GM23338 (cell line): Measurements from ENCODE around the gene NCKIPSD. TPM values are rescaled to one million over a fixed set of nuclear protein-coding genes. Genes with fewer than 3 reads are reported as not detected.

ENCODE experiments used
- ATAC-seq: fragments of 200-7000 bp; cut with Tn5 transposase; 3 replicates; pipeline ENCODE4 v1.9.1; 2020
- DNase-seq: peaks from one replicate; pipeline ENCODE4 v3.0.0-alpha.2; 2015; ENCODE audit warnings: low spot score
- H2AFZ ChIP-seq: fragments of 200-600 bp; sonication (generic); 2 replicates; pipeline ENCODE4 v1.8.0; 2016; ENCODE audit warnings: antibody characterized with exemption, mild to moderate bottlenecking, moderate library complexity
- H3F3A ChIP-seq: fragments of 200-600 bp; sonication (generic); replicated peaks from 2 replicates; pipeline ENCODE4 v1.8.0; 2017; ENCODE audit warnings: antibody characterized with exemption, mixed run types, low read depth
- H3K27ac ChIP-seq: fragments of 200-600 bp; sonication (generic); 2 replicates; pipeline ENCODE4 v1.6.1; 2016; ENCODE audit warnings: low read depth
- H3K27me3 ChIP-seq: fragments of 200-600 bp; sonication (generic); 2 replicates; pipeline ENCODE4 v1.8.0; 2016; ENCODE audit warnings: mild to moderate bottlenecking, mixed run types, moderate library complexity; ENCODE audit not compliant: insufficient read depth
- H3K36me3 ChIP-seq: fragments of 200-600 bp; sonication (generic); 2 replicates; pipeline ENCODE4 v1.8.0; 2016; ENCODE audit warnings: mild to moderate bottlenecking; ENCODE audit not compliant: insufficient read depth
- H3K4me1 ChIP-seq: fragments of 200-600 bp; sonication (generic); 2 replicates; pipeline ENCODE4 v1.8.0; 2016; ENCODE audit warnings: mild to moderate bottlenecking, moderate library complexity; ENCODE audit not compliant: insufficient read depth
- H3K4me2 ChIP-seq: fragments of 200-600 bp; sonication (generic); 2 replicates; pipeline ENCODE4 v1.7.1; 2017; ENCODE audit warnings: mixed run types
- H3K4me3 ChIP-seq: fragments of 200-600 bp; sonication (generic); 2 replicates; pipeline ENCODE4 v1.6.1; 2016; ENCODE audit warnings: mixed run types
- H3K79me2 ChIP-seq: fragments of 200-600 bp; sonication (generic); replicated peaks from 2 replicates; pipeline ENCODE4 v1.8.0; 2017; ENCODE audit warnings: mild to moderate bottlenecking; ENCODE audit not compliant: insufficient read depth
- H3K9me2 ChIP-seq: fragments of 200-600 bp; sonication (generic); 2 replicates; pipeline ENCODE4 v1.8.0; 2017; ENCODE audit not compliant: insufficient read depth
- H4K20me1 ChIP-seq: fragments of 200-600 bp; sonication (generic); replicated peaks from 2 replicates; pipeline ENCODE4 v1.8.0; 2017; ENCODE audit warnings: mild to moderate bottlenecking; ENCODE audit not compliant: insufficient read depth
- H3K27ac Mint-ChIP-seq: 2 replicates; pipeline ENCODE4 v1.8.0; 2020; ENCODE audit warnings: inconsistent platforms, mild to moderate bottlenecking, moderate library complexity, mixed read lengths
- H3K27me3 Mint-ChIP-seq: 3 replicates; pipeline ENCODE4 v1.8.0; 2022; ENCODE audit warnings: low read depth, mild to moderate bottlenecking, moderate library complexity, mixed read lengths, inconsistent platforms; ENCODE audit not compliant: insufficient read depth, poor library complexity
- H3K36me3 Mint-ChIP-seq: 3 replicates; pipeline ENCODE4 v1.8.0; 2021; ENCODE audit warnings: low read depth, mild to moderate bottlenecking, inconsistent platforms, moderate library complexity, mixed read lengths
- H3K4me1 Mint-ChIP-seq: 3 replicates; pipeline ENCODE4 v1.8.0; 2020; ENCODE audit warnings: mild to moderate bottlenecking, inconsistent platforms, mixed read lengths
- H3K4me3 Mint-ChIP-seq: 3 replicates; pipeline ENCODE4 v1.8.0; 2021; ENCODE audit warnings: moderate library complexity, mild to moderate bottlenecking, inconsistent platforms, mixed read lengths
- H3K9me3 Mint-ChIP-seq: 3 replicates; pipeline ENCODE4 v1.8.0; 2020; ENCODE audit warnings: moderate library complexity, mild to moderate bottlenecking, inconsistent platforms, mixed read lengths
- EZH2phosphoT487 ChIP-seq: fragments of 200-600 bp; sonication (generic); IDR thresholded peaks from one replicate; pipeline ENCODE4 v1.8.1; 2018; ENCODE audit warnings: antibody characterized with exemption; ENCODE audit not compliant: unreplicated experiment
- JUNB ChIP-seq: IDR thresholded peaks from one replicate; pipeline ENCODE4 v1.6.1; 2016; ENCODE audit warnings: antibody characterized with exemption; ENCODE audit not compliant: unreplicated experiment
- NANOG ChIP-seq: IDR thresholded peaks from 2 replicates; pipeline ENCODE4 v1.6.1; 2016; ENCODE audit warnings: antibody characterized with exemption, borderline replicate concordance
- STAT1 ChIP-seq: IDR thresholded peaks from one replicate; pipeline ENCODE4 v1.6.1; 2016; ENCODE audit warnings: antibody characterized with exemption; ENCODE audit not compliant: unreplicated experiment
- ZNF331 ChIP-seq: fragments of 250-450 bp; sonication (Bioruptor Pico); IDR thresholded peaks from 2 replicates; pipeline ENCODE4 v1.5.0; 2020; ENCODE audit warnings: low read depth, mild to moderate bottlenecking, moderate library complexity
- polyA plus RNA-seq: library from polyadenylated mRNA; unstranded; fragments of >200 nt; fragmentation: Nextera tagmentation; extraction: Ambion mirVana; gene quantifications from 2 replicates; pipeline ENCODE4 v1.2.1, GENCODE V29; 2016
- total RNA-seq: library from RNA; depleted of rRNA; stranded (reverse); fragments of >200 nt; shearing (Covaris generic); gene quantifications from 2 replicates; pipeline ENCODE4 v1.2.3, GENCODE V29; 2014
- TF ChIP-seq, protein P1 (sequence below), 2 experiments: fragments of 200-600 bp in 1 of 2; sonication (generic) in 1 of 2; conservative IDR thresholded peaks; 2 replicates each; pipeline versions ENCODE4 v1.5.1 to v1.6.1; 2016 to 2017; ENCODE audit warnings: antibody characterized with exemption in 2 of 2, low read depth in 2 of 2, mild to moderate bottlenecking in 2 of 2, moderate library complexity in 1 of 2
- TF ChIP-seq, protein P2 (sequence below): fragments of 250-450 bp; sonication (Bioruptor Pico); IDR thresholded peaks from 2 replicates; pipeline ENCODE4 v1.5.0; 2020; ENCODE audit warnings: mild to moderate bottlenecking, moderate library complexity
- TF ChIP-seq, protein P3 (sequence below): IDR thresholded peaks from 2 replicates; pipeline ENCODE4 v1.6.1; 2016; ENCODE audit warnings: antibody characterized with exemption

NCKIPSD gene
- total and polyA plus RNA-seq, 2 experiments from 2014 or later = 15.1 to 45.1 TPM

DNA sequence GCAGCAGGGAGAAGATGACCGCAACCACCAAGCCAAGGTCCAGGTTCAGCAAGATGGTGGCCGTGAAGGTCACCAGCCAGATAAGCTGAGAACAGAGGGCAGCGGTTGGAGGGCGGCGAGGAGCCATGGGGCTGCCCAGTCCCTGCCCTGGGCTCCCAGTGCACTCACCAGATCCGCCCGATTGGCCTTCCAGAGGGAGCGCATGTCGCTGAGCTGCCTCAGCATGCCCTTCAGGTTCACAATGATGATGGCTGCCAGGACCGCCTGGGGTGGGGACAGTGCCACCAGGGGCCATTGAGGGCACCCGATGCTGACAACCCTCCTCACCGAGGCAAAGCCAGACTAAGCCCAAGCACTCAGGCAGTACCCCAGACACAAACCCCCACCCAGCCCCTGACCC is 55.8 kb downstream of the NCKIPSD start:
- H3K27ac ChIP-seq = no peak overlapping the region
- H3K36me3 ChIP-seq = peaks cover 11% of the 10 kb centered on the region; the same call in 1 of the 2 replicates
- no peaks in the 10 kb centered on the region; the same call in 1 of the 2 replicates for H3K4me1 ChIP-seq
- DNase-seq (no peak), ATAC-seq (no peak)
- peaks cover 10% of the 10 kb centered on the region for H3K27me3 Mint-ChIP-seq
- H2AFZ ChIP-seq = no peak overlapping the region
- no peaks in the 10 kb centered on the region for H3K27me3 ChIP-seq
- H3K9me2 ChIP-seq = no peaks in the 10 kb centered on the region
- H3K4me3 Mint-ChIP-seq = no peak overlapping the region
- TF ChIP-seq, protein P1, sequence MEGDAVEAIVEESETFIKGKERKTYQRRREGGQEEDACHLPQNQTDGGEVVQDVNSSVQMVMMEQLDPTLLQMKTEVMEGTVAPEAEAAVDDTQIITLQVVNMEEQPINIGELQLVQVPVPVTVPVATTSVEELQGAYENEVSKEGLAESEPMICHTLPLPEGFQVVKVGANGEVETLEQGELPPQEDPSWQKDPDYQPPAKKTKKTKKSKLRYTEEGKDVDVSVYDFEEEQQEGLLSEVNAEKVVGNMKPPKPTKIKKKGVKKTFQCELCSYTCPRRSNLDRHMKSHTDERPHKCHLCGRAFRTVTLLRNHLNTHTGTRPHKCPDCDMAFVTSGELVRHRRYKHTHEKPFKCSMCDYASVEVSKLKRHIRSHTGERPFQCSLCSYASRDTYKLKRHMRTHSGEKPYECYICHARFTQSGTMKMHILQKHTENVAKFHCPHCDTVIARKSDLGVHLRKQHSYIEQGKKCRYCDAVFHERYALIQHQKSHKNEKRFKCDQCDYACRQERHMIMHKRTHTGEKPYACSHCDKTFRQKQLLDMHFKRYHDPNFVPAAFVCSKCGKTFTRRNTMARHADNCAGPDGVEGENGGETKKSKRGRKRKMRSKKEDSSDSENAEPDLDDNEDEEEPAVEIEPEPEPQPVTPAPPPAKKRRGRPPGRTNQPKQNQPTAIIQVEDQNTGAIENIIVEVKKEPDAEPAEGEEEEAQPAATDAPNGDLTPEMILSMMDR (conservative IDR thresholded peaks at IDR 0.05; ENCODE audit: low read depth in 2 of 2) = no peak
- TF ChIP-seq EZH2phosphoT487 (no peak), NANOG (no peak)
- H3K79me2 ChIP-seq = peaks cover 10% of the 10 kb centered on the region
- H3K36me3 Mint-ChIP-seq = peaks cover 66% of the 10 kb centered on the region
- peaks cover 5% of the 10 kb centered on the region for H4K20me1 ChIP-seq
- H3K27ac Mint-ChIP-seq = no peak overlapping the region
- H3K4me3 ChIP-seq = no peak overlapping the region
- H3K4me2 ChIP-seq = no peak overlapping the region
- peaks cover 10% of the 10 kb centered on the region; the same call in 2 of the 3 replicates for H3K4me1 Mint-ChIP-seq
- H3F3A ChIP-seq = 0 out of 2 replicates have a peak, but pooled peaks cover under 1% of the 10 kb centered on the region
- H3K9me3 Mint-ChIP-seq = no peaks in the 10 kb centered on the region

DNA sequence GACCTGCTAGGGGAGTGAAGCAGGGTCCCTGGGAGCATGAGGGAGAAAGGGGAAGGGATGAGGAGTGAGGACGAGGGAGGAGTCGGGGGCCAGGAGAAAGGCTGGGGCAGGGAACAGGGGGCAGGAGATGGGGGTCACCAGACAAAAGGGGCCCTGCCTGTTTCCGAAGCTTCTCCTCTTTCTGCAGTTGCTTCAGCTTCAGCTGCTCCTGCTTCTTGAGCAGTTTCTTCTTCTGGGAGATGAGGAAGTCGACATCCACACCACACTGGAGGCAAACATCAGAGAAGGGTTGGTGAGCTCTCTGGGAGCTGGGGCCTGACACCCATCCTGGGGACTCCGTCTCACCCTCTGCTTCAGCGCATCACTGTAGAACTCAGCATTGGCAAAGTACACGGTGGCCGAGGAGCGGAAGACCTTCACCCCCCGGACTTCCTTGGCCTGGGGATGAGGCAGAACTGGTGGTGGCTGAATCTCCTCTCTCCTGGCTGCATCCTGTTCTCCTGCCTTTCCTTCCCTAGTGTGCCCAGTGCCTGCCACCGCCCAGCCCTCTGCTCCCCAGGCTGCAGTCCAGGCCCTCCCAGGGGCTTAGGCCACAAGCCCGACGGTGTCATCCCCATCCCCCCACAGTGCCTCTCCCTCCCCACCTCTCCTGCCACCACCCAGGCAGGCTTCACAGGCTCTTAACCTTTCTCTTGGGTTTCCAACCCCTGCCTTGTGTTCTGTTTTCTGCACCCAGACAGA is 57.3 kb downstream of the NCKIPSD start:
- no peak overlapping the region for H2AFZ ChIP-seq
- H3K27me3 Mint-ChIP-seq = peaks cover 10% of the 10 kb centered on the region
- peaks cover 69% of the 10 kb centered on the region for H3K36me3 Mint-ChIP-seq
- TF ChIP-seq NANOG (no peak), STAT1 (no peak), JUNB (no peak), EZH2phosphoT487 (no peak), ZNF331 (CRISPR knock-in tag) (no peak)
- TF ChIP-seq, protein P2, sequence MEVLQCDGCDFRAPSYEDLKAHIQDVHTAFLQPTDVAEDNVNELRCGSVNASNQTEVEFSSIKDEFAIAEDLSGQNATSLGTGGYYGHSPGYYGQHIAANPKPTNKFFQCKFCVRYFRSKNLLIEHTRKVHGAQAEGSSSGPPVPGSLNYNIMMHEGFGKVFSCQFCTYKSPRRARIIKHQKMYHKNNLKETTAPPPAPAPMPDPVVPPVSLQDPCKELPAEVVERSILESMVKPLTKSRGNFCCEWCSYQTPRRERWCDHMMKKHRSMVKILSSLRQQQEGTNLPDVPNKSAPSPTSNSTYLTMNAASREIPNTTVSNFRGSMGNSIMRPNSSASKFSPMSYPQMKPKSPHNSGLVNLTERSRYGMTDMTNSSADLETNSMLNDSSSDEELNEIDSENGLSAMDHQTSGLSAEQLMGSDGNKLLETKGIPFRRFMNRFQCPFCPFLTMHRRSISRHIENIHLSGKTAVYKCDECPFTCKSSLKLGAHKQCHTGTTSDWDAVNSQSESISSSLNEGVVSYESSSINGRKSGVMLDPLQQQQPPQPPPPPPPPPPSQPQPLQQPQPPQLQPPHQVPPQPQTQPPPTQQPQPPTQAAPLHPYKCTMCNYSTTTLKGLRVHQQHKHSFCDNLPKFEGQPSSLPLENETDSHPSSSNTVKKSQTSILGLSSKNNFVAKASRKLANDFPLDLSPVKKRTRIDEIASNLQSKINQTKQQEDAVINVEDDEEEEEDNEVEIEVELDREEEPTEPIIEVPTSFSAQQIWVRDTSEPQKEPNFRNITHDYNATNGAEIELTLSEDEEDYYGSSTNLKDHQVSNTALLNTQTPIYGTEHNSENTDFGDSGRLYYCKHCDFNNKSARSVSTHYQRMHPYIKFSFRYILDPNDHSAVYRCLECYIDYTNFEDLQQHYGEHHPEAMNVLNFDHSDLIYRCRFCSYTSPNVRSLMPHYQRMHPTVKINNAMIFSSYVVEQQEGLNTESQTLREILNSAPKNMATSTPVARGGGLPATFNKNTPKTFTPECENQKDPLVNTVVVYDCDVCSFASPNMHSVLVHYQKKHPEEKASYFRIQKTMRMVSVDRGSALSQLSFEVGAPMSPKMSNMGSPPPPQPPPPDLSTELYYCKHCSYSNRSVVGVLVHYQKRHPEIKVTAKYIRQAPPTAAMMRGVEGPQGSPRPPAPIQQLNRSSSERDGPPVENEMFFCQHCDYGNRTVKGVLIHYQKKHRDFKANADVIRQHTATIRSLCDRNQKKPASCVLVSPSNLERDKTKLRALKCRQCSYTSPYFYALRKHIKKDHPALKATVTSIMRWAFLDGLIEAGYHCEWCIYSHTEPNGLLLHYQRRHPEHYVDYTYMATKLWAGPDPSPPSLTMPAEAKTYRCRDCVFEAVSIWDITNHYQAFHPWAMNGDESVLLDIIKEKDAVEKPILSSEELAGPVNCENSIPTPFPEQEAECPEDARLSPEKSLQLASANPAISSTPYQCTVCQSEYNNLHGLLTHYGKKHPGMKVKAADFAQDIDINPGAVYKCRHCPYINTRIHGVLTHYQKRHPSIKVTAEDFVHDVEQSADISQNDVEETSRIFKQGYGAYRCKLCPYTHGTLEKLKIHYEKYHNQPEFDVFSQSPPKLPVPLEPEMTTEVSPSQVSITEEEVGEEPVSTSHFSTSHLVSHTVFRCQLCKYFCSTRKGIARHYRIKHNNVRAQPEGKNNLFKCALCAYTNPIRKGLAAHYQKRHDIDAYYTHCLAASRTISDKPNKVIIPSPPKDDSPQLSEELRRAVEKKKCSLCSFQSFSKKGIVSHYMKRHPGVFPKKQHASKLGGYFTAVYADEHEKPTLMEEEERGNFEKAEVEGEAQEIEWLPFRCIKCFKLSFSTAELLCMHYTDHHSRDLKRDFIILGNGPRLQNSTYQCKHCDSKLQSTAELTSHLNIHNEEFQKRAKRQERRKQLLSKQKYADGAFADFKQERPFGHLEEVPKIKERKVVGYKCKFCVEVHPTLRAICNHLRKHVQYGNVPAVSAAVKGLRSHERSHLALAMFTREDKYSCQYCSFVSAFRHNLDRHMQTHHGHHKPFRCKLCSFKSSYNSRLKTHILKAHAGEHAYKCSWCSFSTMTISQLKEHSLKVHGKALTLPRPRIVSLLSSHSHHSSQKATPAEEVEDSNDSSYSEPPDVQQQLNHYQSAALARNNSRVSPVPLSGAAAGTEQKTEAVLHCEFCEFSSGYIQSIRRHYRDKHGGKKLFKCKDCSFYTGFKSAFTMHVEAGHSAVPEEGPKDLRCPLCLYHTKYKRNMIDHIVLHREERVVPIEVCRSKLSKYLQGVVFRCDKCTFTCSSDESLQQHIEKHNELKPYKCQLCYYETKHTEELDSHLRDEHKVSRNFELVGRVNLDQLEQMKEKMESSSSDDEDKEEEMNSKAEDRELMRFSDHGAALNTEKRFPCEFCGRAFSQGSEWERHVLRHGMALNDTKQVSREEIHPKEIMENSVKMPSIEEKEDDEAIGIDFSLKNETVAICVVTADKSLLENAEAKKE = no peak
- TF ChIP-seq, protein P3, sequence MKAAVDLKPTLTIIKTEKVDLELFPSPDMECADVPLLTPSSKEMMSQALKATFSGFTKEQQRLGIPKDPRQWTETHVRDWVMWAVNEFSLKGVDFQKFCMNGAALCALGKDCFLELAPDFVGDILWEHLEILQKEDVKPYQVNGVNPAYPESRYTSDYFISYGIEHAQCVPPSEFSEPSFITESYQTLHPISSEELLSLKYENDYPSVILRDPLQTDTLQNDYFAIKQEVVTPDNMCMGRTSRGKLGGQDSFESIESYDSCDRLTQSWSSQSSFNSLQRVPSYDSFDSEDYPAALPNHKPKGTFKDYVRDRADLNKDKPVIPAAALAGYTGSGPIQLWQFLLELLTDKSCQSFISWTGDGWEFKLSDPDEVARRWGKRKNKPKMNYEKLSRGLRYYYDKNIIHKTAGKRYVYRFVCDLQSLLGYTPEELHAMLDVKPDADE = no peak
- no peaks in the 10 kb centered on the region for H3K79me2 ChIP-seq
- no peak overlapping the region for H3K4me3 Mint-ChIP-seq
- ATAC-seq (no peak), DNase-seq (no peak)
- peaks cover 5% of the 10 kb centered on the region for H4K20me1 ChIP-seq
- peaks cover 11% of the 10 kb centered on the region; the same call in 1 of the 2 replicates for H3K36me3 ChIP-seq
- H3K27ac Mint-ChIP-seq = no peak overlapping the region
- no peaks in the 10 kb centered on the region for H3K9me3 Mint-ChIP-seq
- H3K4me1 ChIP-seq = 0 out of 2 replicates have a peak, but pooled peaks cover 3% of the 10 kb centered on the region
- no peak overlapping the region for H3K4me3 ChIP-seq
- H3K9me2 ChIP-seq = no peaks in the 10 kb centered on the region
- no peaks in the 10 kb centered on the region for H3K27me3 ChIP-seq
- H3K4me2 ChIP-seq = no peak overlapping the region
- no peak overlapping the region for H3K27ac ChIP-seq
- H3K4me1 Mint-ChIP-seq = peaks cover 15% of the 10 kb centered on the region; the same call in 2 of the 3 replicates
- H3F3A ChIP-seq = peaks cover 5% of the 10 kb centered on the region; the same call in 1 of the 2 replicates
